ENCODE measurements around the gene IL25. TPM values are rescaled to one million over a fixed set of nuclear protein-coding genes. Genes with fewer than 3 reads are reported as not detected.
"Not testable (repeated sequence)": the region's sequence is repeated elsewhere in the genome, so short reads cannot be mapped to it uniquely, and the experiment has no call there.

IL25 gene
- total RNA-seq, 1 donor from 2014 or later: not detected

DNA sequence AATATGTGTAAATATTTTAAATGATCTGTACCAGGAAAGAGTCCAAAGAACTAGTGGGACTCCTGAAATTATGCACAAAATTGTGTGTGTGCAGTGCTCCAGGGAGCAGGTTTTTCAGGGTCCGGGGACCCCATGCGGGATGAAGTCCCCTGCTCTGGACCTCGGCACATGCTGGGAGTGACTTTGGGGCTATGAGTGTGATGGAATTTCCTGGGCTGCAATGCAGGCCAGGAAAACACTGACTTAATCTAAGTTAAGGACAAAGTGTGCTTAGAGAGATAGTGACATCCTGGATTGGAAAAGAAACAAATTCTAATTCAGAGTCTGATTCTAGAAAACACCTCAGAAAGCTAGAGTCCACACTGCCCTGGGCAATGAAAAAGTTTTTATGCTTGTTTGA is 41.6 kb downstream of the IL25 start:
- no peaks in the 10 kb centered on the region for H3K27me3 Mint-ChIP-seq (ENCODE audit: low read depth)
- no peak for DNase-seq (ENCODE audit: low read depth, low spot score)
- H3K36me3 Mint-ChIP-seq (ENCODE audit: low read depth): no peaks in the 10 kb centered on the region
- no peaks in the 10 kb centered on the region for H3K4me1 Mint-ChIP-seq
- H3K27ac Mint-ChIP-seq (ENCODE audit: unreplicated experiment): no peak overlapping the region
- H3K9me3 Mint-ChIP-seq: no peaks in the 10 kb centered on the region
- TF ChIP-seq, protein P1, sequence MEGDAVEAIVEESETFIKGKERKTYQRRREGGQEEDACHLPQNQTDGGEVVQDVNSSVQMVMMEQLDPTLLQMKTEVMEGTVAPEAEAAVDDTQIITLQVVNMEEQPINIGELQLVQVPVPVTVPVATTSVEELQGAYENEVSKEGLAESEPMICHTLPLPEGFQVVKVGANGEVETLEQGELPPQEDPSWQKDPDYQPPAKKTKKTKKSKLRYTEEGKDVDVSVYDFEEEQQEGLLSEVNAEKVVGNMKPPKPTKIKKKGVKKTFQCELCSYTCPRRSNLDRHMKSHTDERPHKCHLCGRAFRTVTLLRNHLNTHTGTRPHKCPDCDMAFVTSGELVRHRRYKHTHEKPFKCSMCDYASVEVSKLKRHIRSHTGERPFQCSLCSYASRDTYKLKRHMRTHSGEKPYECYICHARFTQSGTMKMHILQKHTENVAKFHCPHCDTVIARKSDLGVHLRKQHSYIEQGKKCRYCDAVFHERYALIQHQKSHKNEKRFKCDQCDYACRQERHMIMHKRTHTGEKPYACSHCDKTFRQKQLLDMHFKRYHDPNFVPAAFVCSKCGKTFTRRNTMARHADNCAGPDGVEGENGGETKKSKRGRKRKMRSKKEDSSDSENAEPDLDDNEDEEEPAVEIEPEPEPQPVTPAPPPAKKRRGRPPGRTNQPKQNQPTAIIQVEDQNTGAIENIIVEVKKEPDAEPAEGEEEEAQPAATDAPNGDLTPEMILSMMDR (conservative IDR thresholded peaks at IDR 0.05): no peak
- H3K4me3 Mint-ChIP-seq: no peak overlapping the region

DNA sequence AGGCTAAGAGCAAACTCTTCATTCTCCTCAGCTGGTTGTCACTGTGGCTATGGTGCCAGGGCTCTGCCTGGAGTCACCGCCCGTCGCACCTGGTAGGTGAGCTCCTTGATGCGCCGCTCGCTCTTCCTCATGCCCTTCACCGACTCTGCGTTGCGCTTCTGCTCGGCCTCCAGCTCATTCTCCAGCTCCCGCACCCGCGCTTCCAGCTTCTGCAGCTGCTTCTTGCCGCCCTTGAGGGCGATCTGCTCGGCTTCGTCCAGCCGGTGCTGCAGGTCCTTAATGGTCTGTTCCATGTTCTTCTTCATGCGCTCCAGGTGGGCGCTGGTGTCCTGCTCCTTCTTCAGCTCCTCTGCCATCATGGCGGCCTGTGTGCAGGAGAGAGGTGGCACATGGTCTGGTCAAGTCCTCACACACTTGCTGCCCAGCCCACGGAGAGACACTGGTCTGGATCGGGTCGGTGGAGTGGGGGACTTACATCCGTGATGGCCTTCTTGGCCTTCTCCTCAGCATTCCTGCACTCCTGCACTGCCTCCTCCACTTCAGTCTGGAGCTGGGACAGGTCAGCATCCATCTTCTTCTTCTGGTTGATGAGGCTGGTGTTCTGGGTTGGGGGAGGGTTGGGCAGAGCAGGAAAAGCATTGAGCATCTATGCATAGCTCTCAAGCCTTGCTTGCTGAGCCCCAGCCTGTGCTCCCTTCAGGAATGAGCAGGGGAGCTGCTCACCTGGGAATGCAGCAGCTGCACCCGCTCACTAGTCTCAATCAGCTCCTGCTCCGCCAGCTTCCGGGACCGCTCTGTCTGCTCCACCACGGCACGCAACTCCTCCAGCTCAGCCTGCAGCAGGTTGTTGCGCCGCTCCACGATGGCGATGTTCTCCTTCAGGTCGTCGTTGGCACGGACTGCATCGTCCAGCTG is 42.6 kb downstream of the IL25 start:
- DNase-seq (ENCODE audit: low read depth, low spot score): no peak
- Mint-ChIP-seq H3K4me3 (no peak overlapping the region), H3K4me1 (peaks cover 1% of the 10 kb centered on the region), H3K36me3 (ENCODE audit: low read depth) (no peaks in the 10 kb centered on the region), H3K27ac (ENCODE audit: unreplicated experiment) (no peak overlapping the region), H3K27me3 (ENCODE audit: low read depth) (no peaks in the 10 kb centered on the region), H3K9me3 (no peaks in the 10 kb centered on the region)
- TF ChIP-seq, protein P1 (conservative IDR thresholded peaks at IDR 0.05): no peak

DNA sequence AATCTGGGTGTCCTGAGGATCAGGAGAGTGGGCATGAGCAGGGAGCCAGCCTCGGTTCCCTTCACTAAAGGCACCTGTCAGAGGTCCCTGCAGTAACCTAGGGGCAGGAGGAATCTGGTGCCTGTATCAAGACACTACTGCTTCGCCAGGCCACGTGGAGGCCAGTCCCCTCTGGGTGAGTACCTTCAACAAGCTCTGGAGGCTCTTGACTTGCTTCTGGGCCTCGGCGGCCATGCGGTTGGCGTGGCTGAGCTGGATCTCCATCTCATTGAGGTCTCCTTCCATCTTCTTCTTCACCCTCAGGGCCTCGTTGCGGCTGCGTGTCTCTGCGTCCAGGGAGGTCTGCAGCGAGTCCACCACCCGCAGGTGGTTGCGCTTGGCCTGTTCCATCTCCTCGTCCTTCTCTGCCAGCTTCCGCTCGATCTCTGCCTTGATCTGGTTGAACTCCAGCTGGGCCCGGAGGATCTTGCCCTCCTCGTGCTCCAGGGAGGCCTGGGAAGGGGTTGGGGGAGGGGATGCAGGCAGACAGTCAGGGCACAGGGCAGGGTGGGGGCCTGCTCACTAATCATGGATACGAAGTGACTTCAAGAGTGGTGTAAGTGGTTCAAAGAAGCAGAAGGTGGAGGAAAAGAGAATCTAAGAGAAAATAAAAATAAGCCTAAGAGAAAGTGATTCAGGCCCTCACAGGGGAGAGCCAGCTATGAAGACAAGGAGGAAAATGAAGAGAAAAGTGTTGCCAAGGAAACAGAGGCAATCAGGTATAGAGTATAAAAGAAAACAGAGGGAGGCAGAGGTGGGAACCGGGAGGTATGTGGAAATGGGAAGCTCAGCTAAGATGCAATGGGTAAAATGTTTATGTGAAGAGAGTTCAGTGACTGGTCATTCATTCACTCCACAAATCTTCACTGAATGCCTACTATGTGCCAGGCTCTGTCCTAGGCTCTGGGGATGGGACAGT is 43.5 kb downstream of the IL25 start:
- no peaks in the 10 kb centered on the region for H3K27me3 Mint-ChIP-seq (ENCODE audit: low read depth)
- DNase-seq (ENCODE audit: low read depth, low spot score): no peak
- TF ChIP-seq, protein P1 (conservative IDR thresholded peaks at IDR 0.05): no peak
- H3K36me3 Mint-ChIP-seq (ENCODE audit: low read depth): no peaks in the 10 kb centered on the region
- no peaks in the 10 kb centered on the region for H3K9me3 Mint-ChIP-seq
- H3K27ac Mint-ChIP-seq (ENCODE audit: unreplicated experiment): no peak overlapping the region
- peaks cover 4% of the 10 kb centered on the region for H3K4me1 Mint-ChIP-seq
- H3K4me3 Mint-ChIP-seq: no peak overlapping the region

DNA sequence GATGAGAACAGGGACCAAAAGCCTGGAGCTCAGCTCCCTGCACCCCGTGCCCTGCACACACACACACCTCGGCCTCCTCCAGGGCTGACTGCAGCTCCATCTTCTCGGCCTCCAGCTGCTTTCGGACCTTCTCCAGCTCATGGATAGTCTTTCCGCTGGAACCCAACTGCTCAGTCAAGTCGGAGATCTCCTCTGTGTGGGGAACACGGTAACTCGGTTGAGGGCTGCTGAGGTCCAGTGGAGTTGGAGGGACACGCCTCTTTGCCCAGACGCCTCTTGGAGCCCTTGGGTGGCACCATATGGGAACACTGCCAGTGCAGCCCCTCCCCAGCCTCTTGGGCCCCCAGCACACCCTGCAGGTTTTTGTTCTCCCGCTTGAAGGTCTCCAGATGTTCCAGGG is 44.2 kb downstream of the IL25 start:
- TF ChIP-seq, protein P1 (conservative IDR thresholded peaks at IDR 0.05): no peak
- H3K36me3 Mint-ChIP-seq (ENCODE audit: low read depth): no peaks in the 10 kb centered on the region
- no peak overlapping the region for H3K27ac Mint-ChIP-seq (ENCODE audit: unreplicated experiment)
- DNase-seq (ENCODE audit: low read depth, low spot score): no peak
- H3K4me3 Mint-ChIP-seq: no peak overlapping the region
- no peaks in the 10 kb centered on the region for H3K9me3 Mint-ChIP-seq
- H3K4me1 Mint-ChIP-seq: peaks cover 4% of the 10 kb centered on the region
- H3K27me3 Mint-ChIP-seq (ENCODE audit: low read depth): no peaks in the 10 kb centered on the region

DNA sequence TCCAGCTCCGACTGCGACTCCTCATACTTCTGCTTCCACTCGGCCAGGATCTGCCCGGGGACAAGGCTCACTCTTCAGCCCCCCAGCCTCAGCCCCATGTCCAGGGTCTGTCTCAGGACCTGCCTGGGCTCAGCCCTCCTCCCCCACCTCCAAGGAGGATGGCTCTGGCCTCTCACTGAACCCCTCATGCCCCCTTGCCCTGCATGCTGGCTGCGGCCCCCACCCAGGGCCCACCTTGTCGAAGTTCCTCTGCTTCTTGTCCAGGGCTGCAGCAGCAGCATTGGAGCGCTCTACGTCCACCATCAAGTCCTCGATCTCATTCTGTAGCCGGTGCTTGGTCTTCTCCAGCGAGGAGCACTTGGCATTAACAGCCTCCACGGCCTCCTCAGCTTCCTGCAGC is 44.7 kb downstream of the IL25 start:
- H3K4me1 Mint-ChIP-seq; DNase-seq (ENCODE audit: low read depth, low spot score); H3K36me3 Mint-ChIP-seq (ENCODE audit: low read depth); H3K9me3 Mint-ChIP-seq; H3K27ac Mint-ChIP-seq (ENCODE audit: unreplicated experiment); H3K4me3 Mint-ChIP-seq; H3K27me3 Mint-ChIP-seq (ENCODE audit: low read depth): not testable (repeated sequence)
